Measurements from ENCODE around the gene NDUFA11. TPM values are rescaled to one million over a fixed set of nuclear protein-coding genes. Genes with fewer than 3 reads are reported as not detected.

The NDUFA11 gene
- total RNA-seq, 1 donor from 2014 or later: 211 TPM

Other genes starting within 250 kb of the NDUFA11 start
- 23.6 TPM for gene MICOS13, start 223.3 kb downstream of the NDUFA11 start, total RNA-seq (ENCODE audit: unreplicated experiment)
- 11.8 TPM for gene HSD11B1L, start 222.8 kb downstream of the NDUFA11 start, total RNA-seq (ENCODE audit: unreplicated experiment)
- gene RPL36, start 213.5 kb downstream of the NDUFA11 start, total RNA-seq (ENCODE audit: unreplicated experiment): 910 TPM
- 64.4 TPM for gene LONP1, start 183.6 kb downstream of the NDUFA11 start, total RNA-seq (ENCODE audit: unreplicated experiment)
- not detected for gene CATSPERD, start 183.2 kb downstream of the NDUFA11 start, total RNA-seq (ENCODE audit: unreplicated experiment)
- gene PRR22, start 119.0 kb downstream of the NDUFA11 start, total RNA-seq (ENCODE audit: unreplicated experiment): 2.2 TPM
- 16.2 TPM for gene DUS3L, start 112.6 kb downstream of the NDUFA11 start, total RNA-seq (ENCODE audit: unreplicated experiment)
- gene NRTN, start 98.7 kb downstream of the NDUFA11 start, total RNA-seq (ENCODE audit: unreplicated experiment): 0.56 TPM
- gene FUT6, start 64.1 kb downstream of the NDUFA11 start, total RNA-seq (ENCODE audit: unreplicated experiment): 0.18 TPM
- gene FUT3, start 52.3 kb downstream of the NDUFA11 start, total RNA-seq (ENCODE audit: unreplicated experiment): 1.4 TPM
- not detected for gene FUT5, start 33.2 kb downstream of the NDUFA11 start, total RNA-seq (ENCODE audit: unreplicated experiment)
- gene VMAC, start 1.1 kb upstream of the NDUFA11 start, total RNA-seq (ENCODE audit: unreplicated experiment): 8.9 TPM
- 9.3 TPM for gene CAPS, start 10.5 kb upstream of the NDUFA11 start, total RNA-seq (ENCODE audit: unreplicated experiment)
- gene RANBP3, start 74.3 kb upstream of the NDUFA11 start, total RNA-seq (ENCODE audit: unreplicated experiment): 69.5 TPM
- gene RFX2, start 206.7 kb upstream of the NDUFA11 start, total RNA-seq (ENCODE audit: unreplicated experiment): 1.2 TPM
- gene ACSBG2, start 231.9 kb upstream of the NDUFA11 start, total RNA-seq (ENCODE audit: unreplicated experiment): not detected

All from endothelial cell (in vitro differentiated cells).